Measurements from ENCODE around the gene ASH1L.

DNA sequence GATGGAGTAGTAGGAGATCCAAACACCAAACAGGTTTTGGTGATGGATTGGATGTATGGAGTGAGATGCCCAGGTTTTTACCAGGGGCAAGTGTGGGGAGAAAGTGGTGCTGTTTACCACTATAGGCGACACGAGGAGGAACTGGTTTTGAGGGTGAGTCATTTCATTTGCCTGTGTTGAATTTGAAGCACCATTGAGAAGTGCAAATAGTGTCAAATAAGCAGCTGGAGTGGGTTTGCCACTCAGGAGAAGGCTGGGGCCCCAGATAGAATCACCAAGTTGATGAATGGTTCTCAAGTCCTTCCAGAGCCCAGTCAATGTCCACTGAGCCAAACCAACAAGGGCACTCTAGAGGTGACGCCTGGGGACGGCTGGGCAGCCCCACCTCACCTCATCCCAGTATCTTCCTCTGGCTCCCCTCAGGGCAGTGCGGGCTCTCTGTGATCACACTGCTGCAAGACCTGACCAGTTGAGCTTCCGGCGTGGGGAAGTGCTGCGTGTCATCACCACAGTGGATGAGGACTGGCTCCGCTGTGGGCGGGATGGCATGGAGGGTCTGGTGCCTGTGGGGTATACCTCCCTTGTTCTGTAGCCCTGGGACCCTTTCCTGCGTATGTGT is 232.5 kb downstream of the ASH1L start:
- TF ChIP-seq, protein P1, sequence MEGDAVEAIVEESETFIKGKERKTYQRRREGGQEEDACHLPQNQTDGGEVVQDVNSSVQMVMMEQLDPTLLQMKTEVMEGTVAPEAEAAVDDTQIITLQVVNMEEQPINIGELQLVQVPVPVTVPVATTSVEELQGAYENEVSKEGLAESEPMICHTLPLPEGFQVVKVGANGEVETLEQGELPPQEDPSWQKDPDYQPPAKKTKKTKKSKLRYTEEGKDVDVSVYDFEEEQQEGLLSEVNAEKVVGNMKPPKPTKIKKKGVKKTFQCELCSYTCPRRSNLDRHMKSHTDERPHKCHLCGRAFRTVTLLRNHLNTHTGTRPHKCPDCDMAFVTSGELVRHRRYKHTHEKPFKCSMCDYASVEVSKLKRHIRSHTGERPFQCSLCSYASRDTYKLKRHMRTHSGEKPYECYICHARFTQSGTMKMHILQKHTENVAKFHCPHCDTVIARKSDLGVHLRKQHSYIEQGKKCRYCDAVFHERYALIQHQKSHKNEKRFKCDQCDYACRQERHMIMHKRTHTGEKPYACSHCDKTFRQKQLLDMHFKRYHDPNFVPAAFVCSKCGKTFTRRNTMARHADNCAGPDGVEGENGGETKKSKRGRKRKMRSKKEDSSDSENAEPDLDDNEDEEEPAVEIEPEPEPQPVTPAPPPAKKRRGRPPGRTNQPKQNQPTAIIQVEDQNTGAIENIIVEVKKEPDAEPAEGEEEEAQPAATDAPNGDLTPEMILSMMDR (IDR thresholded peaks at IDR 0.05; ENCODE audit: poor library complexity), result no peak
- TF ChIP-seq EZH2 (IDR thresholded peaks at IDR 0.05; ENCODE audit: borderline replicate concordance), result no peak

All from hepatocyte (in vitro differentiated cells).